Measurements from ENCODE around the gene SLC25A47. TPM values are rescaled to one million over a fixed set of nuclear protein-coding genes. Genes with fewer than 3 reads are reported as not detected.

Gene SLC25A47
- total and polyA plus RNA-seq, 2 of the 4 experiments (the other 2 are of a cell fraction), result not detected

DNA sequence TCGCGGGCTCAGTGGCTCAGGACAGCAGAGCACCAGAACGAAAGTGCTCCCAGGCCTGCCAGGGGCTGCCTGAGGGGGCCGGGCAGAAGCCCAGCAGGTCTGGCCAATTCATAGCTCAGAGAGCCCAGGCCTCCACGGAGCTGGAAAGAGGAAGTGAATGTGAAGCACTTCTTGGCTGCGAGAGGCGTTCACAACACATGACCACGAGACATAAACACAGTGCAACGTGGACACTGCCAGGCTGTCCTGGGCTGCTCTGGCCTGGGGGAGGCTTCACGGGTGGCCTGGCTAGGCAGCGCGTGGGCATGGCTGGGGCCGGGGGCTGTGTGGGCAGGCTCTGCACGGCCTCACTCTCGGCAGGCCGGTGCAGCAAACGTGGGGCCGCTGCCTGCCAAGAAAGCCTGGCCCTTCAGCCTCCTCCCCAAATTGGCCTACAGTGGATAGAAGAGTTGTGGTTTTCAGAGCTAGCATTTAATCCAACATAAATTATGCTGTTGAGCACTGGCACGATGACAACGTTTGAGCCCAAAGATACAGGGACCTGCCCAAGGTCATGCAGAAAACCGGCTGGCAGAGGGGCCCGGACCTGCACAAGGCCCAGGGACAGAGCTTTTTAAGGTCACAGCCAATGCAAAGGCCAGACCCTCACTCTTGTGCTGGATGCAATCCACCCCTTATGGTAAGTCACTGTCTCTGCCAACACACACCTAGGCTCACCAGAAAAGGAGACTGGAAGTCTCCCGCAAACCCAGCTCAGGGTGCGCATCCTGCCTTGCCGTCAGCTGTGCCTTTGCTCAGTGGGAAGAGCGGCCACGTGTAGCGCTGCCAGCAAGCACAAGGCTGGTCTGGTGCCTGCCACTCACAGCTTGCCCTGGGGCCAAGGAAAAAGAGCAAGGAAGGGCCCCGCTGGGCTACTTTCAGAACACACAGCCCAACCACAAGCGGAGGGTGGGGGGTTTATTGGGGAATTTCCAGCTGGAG lies 25.5 kb upstream of the SLC25A47 start:
- POLR2A ChIA-PET (ENCODE audit: unreplicated experiment), result no interaction called here
- Histone ChIP-seq H2BK20ac (ENCODE audit: low read depth, low read length) (no peak overlapping the region; the same call in 1 of the 2 replicates), H4K20me1 (ENCODE audit: insufficient read depth, low read length) (peaks cover 49% of the 10 kb centered on the region), H2BK120ac (ENCODE audit: low read depth, low read length) (peak overlapping the region; percentile 4; the same call in 1 of the 2 replicates), H4K8ac (ENCODE audit: low read depth in 2 of 2, low read length in 2 of 2) (peak overlapping the region in 1 of 2 experiments; percentile 8; a peak in 1 of 4 replicates), H3K9ac (ENCODE audit: low read depth, low read length) (peak overlapping the region; percentile 58), H4K5ac (ENCODE audit: low read depth, low read length) (0 out of 2 replicates have a peak overlapping the region, but pooled peaks have one; percentile 2), H3K27me3 (ENCODE audit: control insufficient read depth, insufficient read depth, low read length) (no peaks in the 10 kb centered on the region), H3K23ac (ENCODE audit: low read depth, low read length) (peak overlapping the region; percentile 35; the same call in 1 of the 2 replicates), H3K4me2 (ENCODE audit: low read depth, low read length) (peak overlapping the region; percentile 59), H3K4ac (ENCODE audit: low read depth, low read length) (peak overlapping the region; percentile 40), H2BK15ac (ENCODE audit: low read depth, low read length) (no peak overlapping the region), H4K91ac (ENCODE audit: insufficient read depth, low read depth, low read length) (peak overlapping the region; percentile 21; the same call in 1 of the 2 replicates), H3K27ac (ENCODE audit: insufficient read depth, low read length) (peak overlapping the region; percentile 58; the same call in 1 of the 2 replicates), H3K9me3 (ENCODE audit: control insufficient read depth, insufficient read depth, low read length) (no peaks in the 10 kb centered on the region), H3K14ac (replicated peaks; ENCODE audit: low read depth, low read length) (peak overlapping the region; percentile 48), H2AFZ (replicated peaks; ENCODE audit: low read length, poor library complexity) (peak overlapping the region; percentile 82), H3K4me1 (ENCODE audit: control insufficient read depth, insufficient read depth, low read length) (peaks cover 12% of the 10 kb centered on the region), H3K18ac (ENCODE audit: low read depth, low read length) (no peak overlapping the region), H3K4me3 (ENCODE audit: insufficient read depth, low read depth, low read length) (no peak overlapping the region), H3K79me1 (ENCODE audit: low read depth in 1 of 2, low read length in 2 of 2) (peaks cover 14 to 74% of the 10 kb centered on the region in 2 experiments), H2BK5ac (ENCODE audit: low read depth, low read length, poor library complexity, severe bottlenecking) (peak overlapping the region; percentile 48), H3K56ac (ENCODE audit: extremely low read depth, insufficient read depth, low read length) (no peak overlapping the region), H2AK9ac (replicated peaks; ENCODE audit: low read depth, low read length, poor library complexity) (peak overlapping the region; percentile 90), H3K36me3 (ENCODE audit: control insufficient read depth, insufficient read depth, low read length) (peaks cover 25% of the 10 kb centered on the region; the same call in 1 of the 2 replicates), H2AK5ac (ENCODE audit: low read depth, low read length) (peak overlapping the region; percentile 57; the same call in 1 of the 2 replicates), H3K9me1 (ENCODE audit: insufficient read depth, low read length) (peaks cover 3% of the 10 kb centered on the region; the same call in 1 of the 2 replicates)
- intact Hi-C loops (cut with micrococcal nuclease), result no loop called here
- DNase-seq (peak; percentile 88), ATAC-seq (ENCODE audit: low read depth) (peak; percentile 98)
- in situ Hi-C loops (cut with MboI; ENCODE audit: low sequenced_read_pairs), result no loop called here
- WGBS, 2 experiments (ENCODE audit: extremely low coverage in 2 of 2, insufficient read length in 1 of 2), result 51% methylated on average over 3 of the region's 30 CpGs; no CpG with 5 or more reads in 1 of the 2 experiments
- CTCF ChIA-PET, result interaction anchor here (0.6 to 1.3 kb wide), 3 partner anchors 20 to 311 kb away, joined by 3 to 5 read pairs (median 3); no protein-coding TSS in a partner anchor
- BruUV-seq (replicated peaks), result no TSS peak
- dilution Hi-C loops (cut with HindIII; ENCODE audit: low sequenced_read_pairs, unreplicated experiment), result no loop called here
- TF ChIP-seq POLR2A (IDR thresholded peaks at IDR 0.05; ENCODE audit: low read depth, low read length), result no peak
- no peak for TF ChIP-seq MAFK (IDR thresholded peaks at IDR 0.05; ENCODE audit: low read depth, low read length)
- TF ChIP-seq CHD1 (IDR thresholded peaks at IDR 0.05; ENCODE audit: low read depth, low read length), result no peak
- TF ChIP-seq MXI1 (IDR thresholded peaks at IDR 0.05; ENCODE audit: borderline replicate concordance, low read depth, low read length), result peak; percentile 92
- no peak for TF ChIP-seq RCOR1 (IDR thresholded peaks at IDR 0.05; ENCODE audit: insufficient replicate concordance, low read length)
- no peak for TF ChIP-seq CEBPB (IDR thresholded peaks at IDR 0.05; ENCODE audit: low read depth, low read length)
- TF ChIP-seq SMC3 (IDR thresholded peaks at IDR 0.05; ENCODE audit: low read depth, low read length), result no peak
- no peak for TF ChIP-seq BHLHE40 (IDR thresholded peaks at IDR 0.05; ENCODE audit: low read depth, low read length)
- TF ChIP-seq, protein P1, sequence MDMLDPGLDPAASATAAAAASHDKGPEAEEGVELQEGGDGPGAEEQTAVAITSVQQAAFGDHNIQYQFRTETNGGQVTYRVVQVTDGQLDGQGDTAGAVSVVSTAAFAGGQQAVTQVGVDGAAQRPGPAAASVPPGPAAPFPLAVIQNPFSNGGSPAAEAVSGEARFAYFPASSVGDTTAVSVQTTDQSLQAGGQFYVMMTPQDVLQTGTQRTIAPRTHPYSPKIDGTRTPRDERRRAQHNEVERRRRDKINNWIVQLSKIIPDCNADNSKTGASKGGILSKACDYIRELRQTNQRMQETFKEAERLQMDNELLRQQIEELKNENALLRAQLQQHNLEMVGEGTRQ (IDR thresholded peaks at IDR 0.05; ENCODE audit: low read depth, low read length), result peak; percentile 89
- TF ChIP-seq NFE2L2 (IDR thresholded peaks at IDR 0.05; ENCODE audit: low read depth, low read length), result no peak
- TF ChIP-seq RFX5 (IDR thresholded peaks at IDR 0.05; ENCODE audit: low read depth, low read length), result no peak
- TF ChIP-seq, protein P2, sequence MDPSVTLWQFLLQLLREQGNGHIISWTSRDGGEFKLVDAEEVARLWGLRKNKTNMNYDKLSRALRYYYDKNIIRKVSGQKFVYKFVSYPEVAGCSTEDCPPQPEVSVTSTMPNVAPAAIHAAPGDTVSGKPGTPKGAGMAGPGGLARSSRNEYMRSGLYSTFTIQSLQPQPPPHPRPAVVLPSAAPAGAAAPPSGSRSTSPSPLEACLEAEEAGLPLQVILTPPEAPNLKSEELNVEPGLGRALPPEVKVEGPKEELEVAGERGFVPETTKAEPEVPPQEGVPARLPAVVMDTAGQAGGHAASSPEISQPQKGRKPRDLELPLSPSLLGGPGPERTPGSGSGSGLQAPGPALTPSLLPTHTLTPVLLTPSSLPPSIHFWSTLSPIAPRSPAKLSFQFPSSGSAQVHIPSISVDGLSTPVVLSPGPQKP (IDR thresholded peaks at IDR 0.05; ENCODE audit: borderline replicate concordance, low read depth, low read length), result no peak
- no peak for TF ChIP-seq RAD21 (IDR thresholded peaks at IDR 0.05; ENCODE audit: low read length)
- TF ChIP-seq MAZ (IDR thresholded peaks at IDR 0.05; ENCODE audit: borderline replicate concordance, low read depth, low read length), result peak; percentile 32; the same call in 1 of the 2 replicates
